Esophagus squamous epithelium (tissue), 5 donors: ENCODE data around the gene FAM174C. TPM values are rescaled to one million over a fixed set of nuclear protein-coding genes. Genes with fewer than 3 reads are reported as not detected.

Experiments used
- DNase-seq: peaks from one replicate; lab custom pipeline; 2025; lab: John Stamatoyannopoulos, UW
- H3K27ac ChIP-seq, 4 donors: fragments of 200-600 bp; sonication (generic); one replicate each; pipeline ENCODE4 v1.5.1; 2016 to 2019; ENCODE audit warnings: mild to moderate bottlenecking in 1 of 4
- H3K27me3 ChIP-seq, 4 donors: fragments of 200-600 bp; sonication (generic); 1 replicate in 3 of 4; 2 replicates in 1 of 4; pipeline versions ENCODE4 v1.5.1 to v1.6.0; 2017 to 2021; ENCODE audit warnings: antibody characterized with exemption in 1 of 4
- H3K36me3 ChIP-seq, 3 donors: fragments of 200-600 bp; sonication (generic); one replicate each; pipeline ENCODE4 v1.5.1; 2016 to 2019
- H3K4me1 ChIP-seq, 3 donors: fragments of 200-600 bp; sonication (generic); one replicate each; pipeline ENCODE4 v1.5.1; 2017 to 2019
- H3K4me3 ChIP-seq, 4 donors: fragments of 200-600 bp; sonication (generic); 1 replicate in 3 of 4; 2 replicates in 1 of 4; pipeline ENCODE4 v1.5.1; 2016 to 2019; ENCODE audit warnings: mild to moderate bottlenecking in 2 of 4, moderate library complexity in 1 of 4
- H3K9me3 ChIP-seq, 3 donors: fragments of 200-600 bp; sonication (generic); one replicate each; pipeline ENCODE4 v1.5.1; 2016 to 2019
- CTCF ChIP-seq, 6 experiments: fragments of 450-650 bp in 4 of 6; fragments of 200-600 bp in 2 of 6; sonication (generic) in 2 of 6; IDR thresholded peaks; one replicate each; pipeline ENCODE4 v1.5.1; 2016 to 2019; ENCODE audit warnings: antibody characterized with exemption in 6 of 6, mild to moderate bottlenecking in 4 of 6, moderate library complexity in 4 of 6
- POLR2A ChIP-seq, 4 donors: fragments of 450-650 bp; IDR thresholded peaks; one replicate each; pipeline ENCODE4 v1.6.1; 2017; ENCODE audit warnings: antibody characterized with exemption in 4 of 4, mild to moderate bottlenecking in 4 of 4, moderate library complexity in 3 of 4
- WGBS, 2 donors: methylation state at CpG; one replicate each; pipeline ENCODE4 v1.1.5; 2018; 5-methylcytosine and 5-hydroxymethylcytosine counted together
- intact Hi-C: fragments of 100-400 bp; cut with DNase I; formaldehyde crosslinking; loops from one replicate; pipeline ENCODE4 v1.15.0; 2022
- total RNA-seq, 4 donors: library from RNA; depleted of rRNA; stranded (reverse); fragments of >200 nt; gene quantifications; one replicate each; pipeline ENCODE4 v1.1.0, GENCODE V29; 2016
- donor health status: DM: yes; HTN: yes; CAD: no.

FAM174C gene
- total RNA-seq, 4 donors from 2014 or later = 31.5 to 69.8 (median 50.5) TPM

- Histone ChIP-seq H3K27ac (peak overlapping the region; percentile 46 to 66 (median 54)), H3K36me3 (peaks cover 12 to 19% (median 12%) of the 10 kb centered on the region in 3 donors), H3K4me3 (no peak overlapping the region), H3K4me1 (peaks cover 23 to 60% (median 29%) of the 10 kb centered on the region in 3 donors), H3K27me3 (peaks cover 0 to 7% (median 0%) of the 10 kb centered on the region in 4 donors), H3K9me3 (no peaks in the 10 kb centered on the region)
- intact Hi-C loops = no loop called here
- 55 to 61% methylated on average over 5 to 8 of the region's 15 CpGs for WGBS, 2 donors
- no peak for DNase-seq
- TF ChIP-seq POLR2A (IDR thresholded peaks at IDR 0.05) (no peak), CTCF (IDR thresholded peaks at IDR 0.05) (no peak)
These were observed 43.3 kb upstream of the FAM174C start for GRCh38 chr19:1231729-1232637.

GRCh38 chr19:1232652-1233072 is 42.7 kb upstream of the FAM174C start:
- Histone ChIP-seq H3K4me1 (peaks cover 27 to 66% (median 36%) of the 10 kb centered on the region in 3 donors), H3K9me3 (no peaks in the 10 kb centered on the region), H3K4me3 (no peak overlapping the region), H3K27me3 (peaks cover 0 to 13% (median 0%) of the 10 kb centered on the region in 4 donors), H3K27ac (peak overlapping the region; percentile 46 to 66 (median 54)), H3K36me3 (peaks cover 5 to 12% (median 6%) of the 10 kb centered on the region in 3 donors)
- WGBS, 2 donors = no CpG with 5 or more reads among the region's 15 CpGs
- intact Hi-C loops = no loop called here
- DNase-seq = no peak
- no peak for TF ChIP-seq POLR2A (IDR thresholded peaks at IDR 0.05)
- no peak for TF ChIP-seq CTCF (IDR thresholded peaks at IDR 0.05)

- H3K4me3 ChIP-seq = no peak overlapping the region
- intact Hi-C loops = no loop called here
- peaks cover 0 to 13% (median 0%) of the 10 kb centered on the region in 4 donors for H3K27me3 ChIP-seq
- TF ChIP-seq CTCF (IDR thresholded peaks at IDR 0.05) = no peak
- TF ChIP-seq POLR2A (IDR thresholded peaks at IDR 0.05) = no peak
- H3K36me3 ChIP-seq = peaks cover 0 to 7% (median under 1%) of the 10 kb centered on the region in 3 donors
- DNase-seq = no peak
- no peaks in the 10 kb centered on the region for H3K9me3 ChIP-seq
- WGBS, 2 donors = 20 to 50% methylated on average over 1 to 2 of the region's 24 CpGs
- peak overlapping the region in 3 of 4 donors; percentile 25 to 66 (median 61) for H3K27ac ChIP-seq
- H3K4me1 ChIP-seq = peaks cover 29 to 70% (median 41%) of the 10 kb centered on the region in 3 donors
These were observed 42.1 kb upstream of the FAM174C start for GRCh38 chr19:1233115-1233667.

- 90 to 91% methylated on average over 4 to 9 of the region's 45 CpGs for WGBS, 2 donors
- intact Hi-C loops = no loop called here
- H3K4me3 ChIP-seq = no peak overlapping the region
- H3K36me3 ChIP-seq = no peaks in the 10 kb centered on the region
- H3K27ac ChIP-seq = no peak overlapping the region
- no peak for DNase-seq
- H3K9me3 ChIP-seq = no peaks in the 10 kb centered on the region
- TF ChIP-seq CTCF (IDR thresholded peaks at IDR 0.05) (no peak), POLR2A (IDR thresholded peaks at IDR 0.05) (no peak)
- H3K27me3 ChIP-seq = peaks cover 0 to 13% (median 0%) of the 10 kb centered on the region in 4 donors
- H3K4me1 ChIP-seq = peaks cover 31 to 79% (median 47%) of the 10 kb centered on the region in 3 donors
These were observed 41.0 kb upstream of the FAM174C start for GRCh38 chr19:1234051-1234954.
